MM.1S (cell line): ENCODE measurements around the gene NDRG4.

ENCODE experiments used
- DNase-seq: peaks from one replicate; pipeline ENCODE4 v3.0.0-alpha.2; 2015
- H2AFZ ChIP-seq: fragments of 300-600 bp; sonication (generic); 2 replicates; pipeline ENCODE4 v1.6.0; 2016; ENCODE audit warnings: antibody characterized with exemption, low read length
- H3F3A ChIP-seq: fragments of 300-600 bp; sonication (generic); 2 replicates; pipeline ENCODE4 v1.6.1; 2016; ENCODE audit warnings: mild to moderate bottlenecking, antibody characterized with exemption, low read length, moderate library complexity, mixed read lengths; ENCODE audit not compliant: insufficient read depth
- H3K27ac ChIP-seq: fragments of 300-600 bp; sonication (generic); 2 replicates; pipeline ENCODE4 v1.5.1; 2016; ENCODE audit warnings: mild to moderate bottlenecking, low read length
- H3K27me3 ChIP-seq: fragments of 300-600 bp; sonication (generic); replicated peaks from 2 replicates; pipeline ENCODE4 v1.6.0; 2016; ENCODE audit warnings: low read length; ENCODE audit not compliant: insufficient read depth
- H3K36me3 ChIP-seq: fragments of 300-600 bp; sonication (generic); replicated peaks from 2 replicates; pipeline ENCODE4 v1.6.1; 2016; ENCODE audit warnings: mild to moderate bottlenecking, low read length, mixed read lengths; ENCODE audit not compliant: insufficient read depth
- H3K4me1 ChIP-seq: fragments of 300-600 bp; sonication (generic); 2 replicates; pipeline ENCODE4 v1.6.1; 2016; ENCODE audit warnings: low read length, mixed read lengths
- H3K4me2 ChIP-seq: fragments of 300-600 bp; sonication (generic); 2 replicates; pipeline ENCODE4 v1.6.0; 2016; ENCODE audit warnings: low read depth, low read length
- H3K4me3 ChIP-seq: fragments of 300-600 bp; sonication (generic); 2 replicates; pipeline ENCODE4 v1.5.1; 2016; ENCODE audit warnings: low read length, mixed read lengths
- H3K79me2 ChIP-seq: fragments of 300-600 bp; sonication (generic); 2 replicates; pipeline ENCODE4 v1.6.1; 2016; ENCODE audit warnings: mixed run types, low read length, mixed read lengths
- H3K9ac ChIP-seq: fragments of 300-600 bp; sonication (generic); 2 replicates; pipeline ENCODE4 v1.6.1; 2016; ENCODE audit warnings: low read length, mixed read lengths
- H3K9me2 ChIP-seq: fragments of 300-600 bp; sonication (generic); replicated peaks from 2 replicates; pipeline ENCODE4 v1.6.1; 2016; ENCODE audit warnings: mild to moderate bottlenecking, low read length, mixed read lengths; ENCODE audit not compliant: insufficient read depth
- H3K9me3 ChIP-seq: fragments of 300-600 bp; sonication (generic); replicated peaks from 2 replicates; pipeline ENCODE4 v1.6.1; 2016; ENCODE audit warnings: mild to moderate bottlenecking, low read length, mixed read lengths; ENCODE audit not compliant: insufficient read depth
- H4K20me1 ChIP-seq: fragments of 300-600 bp; sonication (generic); 2 replicates; pipeline ENCODE4 v1.6.1; 2016; ENCODE audit warnings: mild to moderate bottlenecking, low read length, moderate library complexity, mixed read lengths; ENCODE audit not compliant: insufficient read depth
- CTCF ChIP-seq: fragments of 300-600 bp; sonication (generic); IDR thresholded peaks from 2 replicates; pipeline ENCODE4 v1.5.1; 2016; ENCODE audit warnings: antibody characterized with exemption, low read length, mixed read lengths
- EZH2 ChIP-seq: fragments of 300-600 bp; sonication (generic); optimal IDR thresholded peaks from 2 replicates; pipeline ENCODE3; 2017; ENCODE audit warnings: low read depth, mild to moderate bottlenecking, antibody characterized with exemption, low read length, mixed read lengths
- EZH2phosphoT487 ChIP-seq: fragments of 300-600 bp; sonication (generic); IDR thresholded peaks from 2 replicates; pipeline ENCODE4 v1.6.1; 2018; ENCODE audit warnings: antibody characterized with exemption, low read length

Gene NDRG4

GRCh38 chr16:58492735-58493134 is 7.2 kb upstream of the NDRG4 start:
- Histone ChIP-seq H3K9ac (no peak overlapping the region), H3K4me3 (no peak overlapping the region), H3K4me1 (peaks cover 29% of the 10 kb centered on the region), H3K27ac (no peak overlapping the region), H3K4me2 (no peak overlapping the region), H3K9me3 (no peaks in the 10 kb centered on the region), H3K9me2 (no peaks in the 10 kb centered on the region), H3F3A (peaks cover 10% of the 10 kb centered on the region), H3K27me3 (no peaks in the 10 kb centered on the region), H3K79me2 (no peaks in the 10 kb centered on the region), H4K20me1 (no peaks in the 10 kb centered on the region), H2AFZ (no peak overlapping the region), H3K36me3 (no peaks in the 10 kb centered on the region)
- DNase-seq: no peak
- TF ChIP-seq EZH2phosphoT487 (no peak), CTCF (no peak), EZH2 (no peak)

GRCh38 chr16:58493756-58494431 is 6.0 kb upstream of the NDRG4 start:
- no peak overlapping the region; the same call in 1 of the 2 replicates for H3K27ac ChIP-seq
- no peak overlapping the region for H2AFZ ChIP-seq
- no peaks in the 10 kb centered on the region for H3K27me3 ChIP-seq
- H3K9me3 ChIP-seq: no peaks in the 10 kb centered on the region
- H3K9ac ChIP-seq: peak overlapping the region; percentile 67; the same call in 1 of the 2 replicates
- H3K4me3 ChIP-seq: no peak overlapping the region
- no peak for TF ChIP-seq EZH2phosphoT487
- no peak for TF ChIP-seq EZH2
- TF ChIP-seq CTCF: no peak
- peaks cover 10% of the 10 kb centered on the region for H3F3A ChIP-seq
- no peaks in the 10 kb centered on the region for H3K9me2 ChIP-seq
- no peaks in the 10 kb centered on the region for H4K20me1 ChIP-seq
- H3K4me1 ChIP-seq: peaks cover 30% of the 10 kb centered on the region
- H3K36me3 ChIP-seq: no peaks in the 10 kb centered on the region
- H3K79me2 ChIP-seq: no peaks in the 10 kb centered on the region
- DNase-seq: no peak
- H3K4me2 ChIP-seq: no peak overlapping the region

- Histone ChIP-seq H3K27ac (peak overlapping the region; percentile 82), H3K4me2 (peak overlapping the region; percentile 66), H4K20me1 (no peaks in the 10 kb centered on the region), H3K36me3 (no peaks in the 10 kb centered on the region), H3K9me2 (no peaks in the 10 kb centered on the region), H3F3A (peaks cover 10% of the 10 kb centered on the region), H3K9ac (peak overlapping the region; percentile 77), H3K27me3 (no peaks in the 10 kb centered on the region), H3K9me3 (no peaks in the 10 kb centered on the region), H3K4me3 (peak overlapping the region; percentile 36), H2AFZ (peak overlapping the region; percentile 53; the same call in 1 of the 2 replicates), H3K4me1 (peaks cover 30% of the 10 kb centered on the region), H3K79me2 (no peaks in the 10 kb centered on the region)
- peak; percentile 98 for DNase-seq
- TF ChIP-seq EZH2: no peak
- no peak for TF ChIP-seq EZH2phosphoT487
- peak; percentile 75 for TF ChIP-seq CTCF
Measured at GRCh38 chr16:58494981-58495520, 4.9 kb upstream of the NDRG4 start.
